H9 (cell line): ENCODE results near the gene FOXP2. TPM values are rescaled to one million over a fixed set of nuclear protein-coding genes. Genes with fewer than 3 reads are reported as not detected.
A peak's percentile ranks its signal among the peaks of the same experiment; 100 is the strongest.

Experiments used
- DNase-seq: peaks from one replicate; pipeline ENCODE4 v3.0.0-alpha.2; 2017
- H2AFZ ChIP-seq: one replicate; pipeline ENCODE4 v1.6.1; 2013; ENCODE audit warnings: mild to moderate bottlenecking, low read length, control low read depth, moderate library complexity
- H2AK5ac ChIP-seq: 2 replicates; pipeline ENCODE4 v1.6.1; 2013; ENCODE audit warnings: low read length, control low read depth, mixed read lengths; ENCODE audit not compliant: insufficient read length
- H2BK120ac ChIP-seq: one replicate; pipeline ENCODE4 v1.6.1; 2013; ENCODE audit warnings: low read depth, mild to moderate bottlenecking, low read length, control low read depth, inconsistent platforms; ENCODE audit not compliant: poor library complexity, severe bottlenecking
- H2BK12ac ChIP-seq: 2 replicates; pipeline ENCODE4 v1.6.1; 2013; ENCODE audit warnings: low read length, control low read depth, mixed read lengths, low read depth; ENCODE audit not compliant: insufficient read length
- H2BK15ac ChIP-seq: 2 replicates; pipeline ENCODE4 v1.6.1; 2013; ENCODE audit warnings: low read depth, low read length, control low read depth
- H2BK20ac ChIP-seq: one replicate; pipeline ENCODE4 v1.6.1; 2013; ENCODE audit warnings: low read depth, mild to moderate bottlenecking, low read length, control low read depth, inconsistent platforms; ENCODE audit not compliant: poor library complexity, severe bottlenecking
- H2BK5ac ChIP-seq: 2 replicates; pipeline ENCODE4 v1.6.1; 2013; ENCODE audit warnings: low read length, control low read depth, mixed read lengths; ENCODE audit not compliant: insufficient read length
- H3K14ac ChIP-seq: 2 replicates; pipeline ENCODE4 v1.6.1; 2013; ENCODE audit warnings: low read length, control low read depth; ENCODE audit not compliant: insufficient read depth
- H3K18ac ChIP-seq: 2 replicates; pipeline ENCODE4 v1.6.1; 2013; ENCODE audit warnings: low read depth, mild to moderate bottlenecking, mixed read lengths, low read length, control low read depth; ENCODE audit not compliant: insufficient read length
- H3K23ac ChIP-seq: 2 replicates; pipeline ENCODE4 v1.6.1; 2013; ENCODE audit warnings: low read length, control low read depth, mixed read lengths, low read depth; ENCODE audit not compliant: insufficient read length
- H3K23me2 ChIP-seq: 2 replicates; pipeline ENCODE4 v1.6.1; 2013; ENCODE audit warnings: low read depth, mild to moderate bottlenecking, mixed read lengths, low read length, control low read depth; ENCODE audit not compliant: insufficient read length, poor library complexity, severe bottlenecking
- H3K27ac ChIP-seq: 2 replicates; pipeline ENCODE4 v1.5.1; 2013; ENCODE audit warnings: low read length, control low read depth, mixed read lengths, low read depth; ENCODE audit not compliant: insufficient read length
- H3K27me3 ChIP-seq: 2 replicates; pipeline ENCODE4 v1.6.1; 2013; ENCODE audit warnings: low read length, control low read depth, inconsistent platforms; ENCODE audit not compliant: insufficient read depth
- H3K4ac ChIP-seq: 2 replicates; pipeline ENCODE4 v1.6.1; 2013; ENCODE audit warnings: low read depth, mild to moderate bottlenecking, control low read depth, inconsistent platforms, low read length, moderate library complexity
- H3K4me1 ChIP-seq: 2 replicates; pipeline ENCODE4 v1.6.1; 2013; ENCODE audit warnings: low read length, control low read depth, inconsistent platforms; ENCODE audit not compliant: insufficient read depth
- H3K4me2 ChIP-seq: 2 replicates; pipeline ENCODE4 v1.6.1; 2013; ENCODE audit warnings: low read length, control low read depth, mixed read lengths; ENCODE audit not compliant: insufficient read length, insufficient read depth
- H3K56ac ChIP-seq: 2 replicates; pipeline ENCODE4 v1.6.1; 2013; ENCODE audit warnings: low read depth, mild to moderate bottlenecking, mixed read lengths, low read length, control low read depth; ENCODE audit not compliant: insufficient read length
- H3K79me1 ChIP-seq: 2 replicates; pipeline ENCODE4 v1.6.1; 2013; ENCODE audit warnings: low read depth, mild to moderate bottlenecking, moderate library complexity, low read length, control low read depth, inconsistent platforms; ENCODE audit not compliant: insufficient read depth, poor library complexity, severe bottlenecking
- H3K79me2 ChIP-seq: 2 replicates; pipeline ENCODE4 v1.6.1; 2013; ENCODE audit warnings: low read length, control low read depth, inconsistent platforms; ENCODE audit not compliant: insufficient read depth
- H3K9ac ChIP-seq: 2 replicates; pipeline ENCODE4 v1.6.1; 2013; ENCODE audit warnings: low read length, control low read depth, mixed read lengths; ENCODE audit not compliant: insufficient read length; ENCODE audit errors: extremely low read depth
- H3K9me3 ChIP-seq: one replicate; pipeline ENCODE4 v1.6.1; 2013; ENCODE audit warnings: low read depth, low read length, inconsistent platforms; ENCODE audit not compliant: control insufficient read depth
- H3T11ph ChIP-seq: one replicate; pipeline ENCODE4 v1.6.1; 2013; ENCODE audit warnings: mild to moderate bottlenecking, low read length, control low read depth, inconsistent platforms
- H4K20me1 ChIP-seq: one replicate; pipeline ENCODE4 v1.6.1; 2013; ENCODE audit not compliant: control insufficient read depth, insufficient read length, insufficient read depth
- H4K5ac ChIP-seq: 2 replicates; pipeline ENCODE4 v1.6.1; 2013; ENCODE audit warnings: low read depth, mild to moderate bottlenecking, mixed read lengths, low read length, control low read depth; ENCODE audit not compliant: insufficient read length
- H4K8ac ChIP-seq: replicated peaks from 2 replicates; pipeline ENCODE4 v1.6.1; 2013; ENCODE audit warnings: low read length, control low read depth, mixed read lengths, low read depth; ENCODE audit not compliant: insufficient read length
- H4K91ac ChIP-seq: 2 replicates; pipeline ENCODE4 v1.6.1; 2013; ENCODE audit warnings: low read depth, mild to moderate bottlenecking, moderate library complexity, mixed read lengths, low read length, control low read depth; ENCODE audit not compliant: insufficient read length
- H3K27ac Mint-ChIP-seq, 3 experiments: 2 replicates in 2 of 3; 3 replicates in 1 of 3; pipeline ENCODE4 v1.8.0; 2020 to 2021; ENCODE audit warnings: mixed read lengths in 3 of 3, mild to moderate bottlenecking in 1 of 3, moderate library complexity in 1 of 3
- H3K27me3 Mint-ChIP-seq: 2 replicates; pipeline ENCODE4 v1.8.0; 2021; ENCODE audit warnings: low read depth, mild to moderate bottlenecking, moderate library complexity, mixed read lengths
- H3K36me3 Mint-ChIP-seq, 3 experiments: 2 replicates in 2 of 3; 3 replicates in 1 of 3; pipeline ENCODE4 v1.8.0; 2020 to 2021; ENCODE audit warnings: low read depth in 3 of 3, mixed read lengths in 3 of 3; ENCODE audit not compliant: insufficient read depth in 1 of 3
- H3K4me1 Mint-ChIP-seq, 2 experiments: 2 replicates each; pipeline ENCODE4 v1.8.0; 2020; ENCODE audit warnings: mixed read lengths in 2 of 2
- H3K4me3 Mint-ChIP-seq, 2 experiments: 2 replicates in 1 of 2; 3 replicates in 1 of 2; pipeline ENCODE4 v1.8.0; 2020 to 2021; ENCODE audit warnings: mild to moderate bottlenecking in 2 of 2, mixed read lengths in 2 of 2, moderate library complexity in 1 of 2
- H3K9me3 Mint-ChIP-seq, 2 experiments: 2 replicates in 1 of 2; 3 replicates in 1 of 2; pipeline ENCODE4 v1.8.0; 2020; ENCODE audit warnings: mild to moderate bottlenecking in 2 of 2, mixed read lengths in 2 of 2, moderate library complexity in 1 of 2
- CTCF ChIP-seq: fragments of 200-600 bp; sonication (generic); conservative IDR thresholded peaks from 3 replicates; pipeline ENCODE4 v1.8.0; 2021; ENCODE audit warnings: antibody characterized with exemption, mild to moderate bottlenecking
- WGBS: extraction: QIAGEN DNeasy Blood & Tissue Kit; methylation state at CpG from one replicate; pipeline ENCODE4 v1.1.7; 2013; ENCODE audit warnings: missing lambda C conversion rate, low lambda C conversion rate, mixed read lengths; ENCODE audit not compliant: insufficient read length; ENCODE audit errors: extremely low coverage; 5-methylcytosine and 5-hydroxymethylcytosine counted together
- total RNA-seq: library from RNA; stranded (reverse); gene quantifications from 2 replicates; pipeline ENCODE4 v1.2.1, GENCODE V29; 2021

FOXP2 gene
- total RNA-seq, 1 experiment from 2014 or later: not detected

- H2BK15ac ChIP-seq: no peak overlapping the region
- H4K8ac ChIP-seq: no peak overlapping the region
- H3K36me3 Mint-ChIP-seq: no peaks in the 10 kb centered on the region
- no peak overlapping the region for H2BK120ac ChIP-seq
- no peaks in the 10 kb centered on the region for H3K27me3 ChIP-seq
- H3K79me1 ChIP-seq: no peaks in the 10 kb centered on the region
- H2BK5ac ChIP-seq: no peak overlapping the region
- no peak overlapping the region for H3K4me2 ChIP-seq
- H3K27ac Mint-ChIP-seq: 0 out of 7 replicates have a peak overlapping the region, but pooled peaks of 1 of the 3 experiments have one; percentile 1
- H3K9ac ChIP-seq: no peak overlapping the region
- no peak overlapping the region for H4K91ac ChIP-seq
- no CpG with 5 or more reads among the region's 2 CpGs for WGBS
- H3K9me3 ChIP-seq: no peaks in the 10 kb centered on the region
- H3K4ac ChIP-seq: no peak overlapping the region
- no peak overlapping the region for H2AK5ac ChIP-seq
- no peak for TF ChIP-seq CTCF
- H2BK20ac ChIP-seq: no peak overlapping the region
- no peak overlapping the region for H3K23ac ChIP-seq
- H4K20me1 ChIP-seq: no peaks in the 10 kb centered on the region
- H2AFZ ChIP-seq: no peak overlapping the region
- no peaks in the 10 kb centered on the region for H3K79me2 ChIP-seq
- no peak overlapping the region for H3K4me3 Mint-ChIP-seq
- H3K18ac ChIP-seq: no peak overlapping the region
- no peak for DNase-seq
- H3K56ac ChIP-seq: no peak overlapping the region
- H3K27ac ChIP-seq: no peak overlapping the region
- peak overlapping the region; percentile 96 for H2BK12ac ChIP-seq
- H3K14ac ChIP-seq: no peak overlapping the region; the same call in 1 of the 2 replicates
- H3K4me1 ChIP-seq: peaks cover 15% of the 10 kb centered on the region; the same call in 1 of the 2 replicates
- no peaks in the 10 kb centered on the region for H3K27me3 Mint-ChIP-seq
- H3T11ph ChIP-seq: no peak overlapping the region
- no peaks in the 10 kb centered on the region for H3K23me2 ChIP-seq
- H3K9me3 Mint-ChIP-seq: no peaks in the 10 kb centered on the region
- H3K4me1 Mint-ChIP-seq: peaks cover 25 to 29% of the 10 kb centered on the region in 2 experiments
- H4K5ac ChIP-seq: no peak overlapping the region
Observed at GRCh38 chr7:114628362-114628761, 213.7 kb downstream of the FOXP2 start.
